Measurements from ENCODE around the gene ADH1B. TPM values are rescaled to one million over a fixed set of nuclear protein-coding genes. Genes with fewer than 3 reads are reported as not detected.
"Not testable (repeated sequence)": the region's sequence is repeated elsewhere in the genome, so short reads cannot be mapped to it uniquely, and the experiment has no call there.

The ADH1B gene
- total and polyA plus RNA-seq, 8 donors: 52.0 to 490 (median 187) TPM

DNA sequence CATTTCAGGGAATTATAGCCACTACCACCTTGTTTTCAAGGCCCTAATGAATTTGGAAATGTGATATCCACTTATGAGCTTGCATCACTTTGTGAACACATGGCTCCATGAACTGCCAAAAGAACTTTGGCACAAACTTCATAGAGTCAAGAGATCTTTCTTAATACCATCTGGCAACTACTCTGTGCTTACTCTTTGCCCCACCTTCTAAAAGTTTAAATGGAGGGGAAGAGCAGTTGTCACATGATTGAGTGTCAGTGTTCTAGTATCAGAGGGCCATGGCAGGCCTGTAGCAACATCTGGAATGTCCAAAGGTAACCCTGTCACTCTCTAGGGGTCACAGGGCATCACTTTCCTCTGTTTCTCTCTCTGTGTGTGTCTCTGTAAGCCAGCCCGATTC, 2.6 kb upstream of the ADH1B start:
- WGBS, 5 donors: 80 to 97% (median 93%) methylated on average over 1 of the region's 1 CpG
- no peaks in the 10 kb centered on the region for H3K36me3 ChIP-seq
- H3K9me3 ChIP-seq: peaks cover 0 to 13% (median 5%) of the 10 kb centered on the region in 4 donors
- H3K4me1 ChIP-seq: peaks cover 7 to 34% (median 17%) of the 10 kb centered on the region in 4 donors
- H3K27ac ChIP-seq: peak overlapping the region in 4 of 5 donors; percentile 54 to 79 (median 74)
- DNase-seq: peak in 1 of 2 donors; percentile 15
- no peak for TF ChIP-seq POLR2A (IDR thresholded peaks at IDR 0.05)
- peak; percentile 61 to 85 (median 72) for TF ChIP-seq POLR2AphosphoS5 (IDR thresholded peaks at IDR 0.05)
- no peak overlapping the region for H3K4me3 ChIP-seq
- H3K27me3 ChIP-seq: no peaks in the 10 kb centered on the region
- intact Hi-C loops (cut with DNase I; ENCODE audit: low total_unique reads): no loop called here

DNA sequence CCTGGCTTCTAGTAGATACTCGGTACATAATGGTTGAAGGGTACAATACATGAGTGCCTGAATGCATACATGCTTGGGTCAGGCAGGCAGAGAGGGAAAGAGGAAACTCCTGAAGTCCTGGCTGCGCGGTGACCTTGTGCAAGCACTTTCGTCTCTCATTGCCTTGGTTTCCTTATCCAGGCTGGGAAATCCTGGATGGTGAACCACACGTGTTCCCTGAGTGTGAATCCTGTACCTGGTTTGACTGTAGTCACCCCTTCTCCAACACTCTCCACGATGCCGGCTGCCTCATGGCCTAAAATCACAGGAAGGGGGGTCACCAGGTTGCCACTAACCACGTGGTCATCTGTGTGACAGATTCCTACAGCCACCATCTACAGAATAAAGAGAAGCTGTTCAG, 3.4 kb downstream of the ADH1B start:
- Histone ChIP-seq H3K27ac (peak overlapping the region in 2 of 5 donors; percentile 42 to 79), H3K4me1 (peaks cover 0 to 11% (median 4%) of the 10 kb centered on the region in 4 donors), H3K4me3 (peak overlapping the region in 2 of 4 donors; percentile 16 to 38)
- DNase-seq; H3K36me3 ChIP-seq; H3K27me3 ChIP-seq; intact Hi-C loops (cut with DNase I; ENCODE audit: low total_unique reads); H3K9me3 ChIP-seq: not testable (repeated sequence)
- 92 to 94% (median 93%) methylated on average over 8 of the region's 8 CpGs for WGBS, 5 donors

DNA sequence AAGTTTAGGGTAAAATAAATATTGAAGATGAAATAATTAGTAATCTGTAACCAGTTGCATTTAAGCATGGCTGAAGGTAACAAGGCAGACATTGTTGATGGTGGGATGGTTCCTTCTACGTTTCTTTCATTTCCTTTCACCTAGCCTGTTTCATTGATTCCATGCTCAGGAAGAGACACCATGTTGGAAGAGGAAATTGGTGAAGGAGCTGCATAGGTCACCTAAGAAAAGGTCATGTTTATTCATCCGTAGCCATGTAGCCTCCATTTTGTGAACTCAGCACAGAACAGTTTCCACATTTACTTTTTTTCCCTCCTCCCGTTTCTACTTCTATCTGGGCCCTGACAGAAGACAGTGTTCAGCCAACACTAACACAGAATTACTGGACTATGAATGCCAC, 3.8 kb downstream of the ADH1B start:
- intact Hi-C loops (cut with DNase I; ENCODE audit: low total_unique reads): no loop called here
- Histone ChIP-seq H3K4me3 (peak overlapping the region in 2 of 4 donors; percentile 16 to 38), H3K27me3 (no peaks in the 10 kb centered on the region), H3K36me3 (peaks cover 0 to 12% (median 0%) of the 10 kb centered on the region in 4 donors), H3K27ac (peak overlapping the region in 1 of 5 donors; percentile 45), H3K4me1 (peaks cover 0 to 11% (median 4%) of the 10 kb centered on the region in 4 donors), H3K9me3 (no peaks in the 10 kb centered on the region)
- WGBS, 5 donors: 81 to 90% (median 87%) methylated on average over 3 of the region's 3 CpGs
- TF ChIP-seq POLR2A (IDR thresholded peaks at IDR 0.05) (no peak), EP300 (IDR thresholded peaks at IDR 0.05) (no peak), POLR2AphosphoS5 (IDR thresholded peaks at IDR 0.05) (no peak)
- TF ChIP-seq, protein P1, sequence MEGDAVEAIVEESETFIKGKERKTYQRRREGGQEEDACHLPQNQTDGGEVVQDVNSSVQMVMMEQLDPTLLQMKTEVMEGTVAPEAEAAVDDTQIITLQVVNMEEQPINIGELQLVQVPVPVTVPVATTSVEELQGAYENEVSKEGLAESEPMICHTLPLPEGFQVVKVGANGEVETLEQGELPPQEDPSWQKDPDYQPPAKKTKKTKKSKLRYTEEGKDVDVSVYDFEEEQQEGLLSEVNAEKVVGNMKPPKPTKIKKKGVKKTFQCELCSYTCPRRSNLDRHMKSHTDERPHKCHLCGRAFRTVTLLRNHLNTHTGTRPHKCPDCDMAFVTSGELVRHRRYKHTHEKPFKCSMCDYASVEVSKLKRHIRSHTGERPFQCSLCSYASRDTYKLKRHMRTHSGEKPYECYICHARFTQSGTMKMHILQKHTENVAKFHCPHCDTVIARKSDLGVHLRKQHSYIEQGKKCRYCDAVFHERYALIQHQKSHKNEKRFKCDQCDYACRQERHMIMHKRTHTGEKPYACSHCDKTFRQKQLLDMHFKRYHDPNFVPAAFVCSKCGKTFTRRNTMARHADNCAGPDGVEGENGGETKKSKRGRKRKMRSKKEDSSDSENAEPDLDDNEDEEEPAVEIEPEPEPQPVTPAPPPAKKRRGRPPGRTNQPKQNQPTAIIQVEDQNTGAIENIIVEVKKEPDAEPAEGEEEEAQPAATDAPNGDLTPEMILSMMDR (IDR thresholded peaks at IDR 0.05): no peak
- no peak for DNase-seq

DNA sequence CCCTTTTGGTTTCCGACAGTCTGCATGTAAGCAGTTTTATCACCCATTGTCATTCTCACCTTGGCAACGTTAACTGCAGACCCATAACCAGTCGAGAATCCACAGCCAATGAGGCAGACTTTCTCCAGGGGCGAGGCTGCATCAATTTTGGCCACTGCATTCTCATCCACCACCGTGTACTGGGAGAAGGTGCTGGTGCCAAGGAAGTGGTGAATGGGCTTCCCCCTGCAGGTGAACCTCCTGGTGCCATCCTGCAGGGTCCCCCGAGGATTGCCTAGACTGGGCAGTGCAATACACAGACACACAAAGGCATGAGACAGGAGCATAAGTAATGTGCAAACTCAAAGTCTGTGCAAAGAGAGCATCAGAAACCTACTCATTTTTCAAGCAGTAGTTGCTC, 5.4 kb downstream of the ADH1B start:
- intact Hi-C loops (cut with DNase I; ENCODE audit: low total_unique reads): no loop called here

DNA sequence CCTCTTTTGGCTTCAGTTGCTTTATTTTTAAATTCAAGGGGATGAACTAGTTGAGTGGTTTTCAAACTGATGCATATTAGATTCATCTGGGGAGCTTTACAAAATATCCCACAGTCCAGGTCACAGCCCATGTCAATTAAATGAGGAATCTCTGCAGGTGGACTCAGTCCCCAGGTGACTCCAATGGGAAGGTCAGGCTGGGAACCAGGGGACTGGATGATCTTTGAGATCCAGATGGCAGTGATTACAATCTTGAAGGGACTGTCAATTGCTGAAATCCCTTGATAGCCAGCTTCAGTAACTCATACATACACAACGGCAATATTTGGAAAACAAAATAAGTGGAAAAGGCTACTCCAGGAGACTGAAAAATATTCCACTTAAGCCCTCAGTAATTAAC, 7.0 kb downstream of the ADH1B start:
- 63 to 95% (median 80%) methylated on average over 1 of the region's 1 CpG for WGBS, 5 donors
- Histone ChIP-seq H3K36me3 (peaks cover 0 to 23% (median 0%) of the 10 kb centered on the region in 4 donors), H3K4me3 (peak overlapping the region in 1 of 4 donors; percentile 38), H3K9me3 (no peaks in the 10 kb centered on the region), H3K4me1 (no peaks in the 10 kb centered on the region), H3K27me3 (no peaks in the 10 kb centered on the region), H3K27ac (no peak overlapping the region)
- DNase-seq: no peak
- intact Hi-C loops (cut with DNase I; ENCODE audit: low total_unique reads): no loop called here
- no peak for TF ChIP-seq POLR2A (IDR thresholded peaks at IDR 0.05)
- no peak for TF ChIP-seq EP300 (IDR thresholded peaks at IDR 0.05)
- TF ChIP-seq, protein P1 (IDR thresholded peaks at IDR 0.05): no peak
- no peak for TF ChIP-seq POLR2AphosphoS5 (IDR thresholded peaks at IDR 0.05)

More for the DNA sequence above, 5.4 kb downstream of the ADH1B start:
- no peak for TF ChIP-seq POLR2AphosphoS5 (IDR thresholded peaks at IDR 0.05)
- TF ChIP-seq EP300 (IDR thresholded peaks at IDR 0.05): no peak
- TF ChIP-seq POLR2A (IDR thresholded peaks at IDR 0.05): no peak
- TF ChIP-seq, protein P1 (IDR thresholded peaks at IDR 0.05): no peak
- H3K36me3 ChIP-seq: peaks cover 0 to 23% (median 0%) of the 10 kb centered on the region in 4 donors
- DNase-seq: no peak
- no peaks in the 10 kb centered on the region for H3K27me3 ChIP-seq
- peaks cover 0 to under 1% (median 0%) of the 10 kb centered on the region in 4 donors for H3K4me1 ChIP-seq
- peak overlapping the region in 2 of 4 donors; percentile 14 to 38 for H3K4me3 ChIP-seq
- WGBS, 5 donors: 74 to 84% (median 78%) methylated on average over 6 of the region's 6 CpGs
- no peaks in the 10 kb centered on the region for H3K9me3 ChIP-seq
- no peak overlapping the region for H3K27ac ChIP-seq

Measured in stomach (tissue), 9 donors.